DMS153 (cell line): Measurements from ENCODE around the gene YES1.
"Not testable (repeated sequence)": the region's sequence is repeated elsewhere in the genome, so short reads cannot be mapped to it uniquely, and the experiment has no call there.

Experiments used
- DNase-seq: peaks from one replicate; lab custom pipeline; 2025; lab: John Stamatoyannopoulos, UW

The YES1 gene

GRCh38 chr18:784470-785172 lies 27.4 kb downstream of the YES1 start:
- no peak for DNase-seq

DNA sequence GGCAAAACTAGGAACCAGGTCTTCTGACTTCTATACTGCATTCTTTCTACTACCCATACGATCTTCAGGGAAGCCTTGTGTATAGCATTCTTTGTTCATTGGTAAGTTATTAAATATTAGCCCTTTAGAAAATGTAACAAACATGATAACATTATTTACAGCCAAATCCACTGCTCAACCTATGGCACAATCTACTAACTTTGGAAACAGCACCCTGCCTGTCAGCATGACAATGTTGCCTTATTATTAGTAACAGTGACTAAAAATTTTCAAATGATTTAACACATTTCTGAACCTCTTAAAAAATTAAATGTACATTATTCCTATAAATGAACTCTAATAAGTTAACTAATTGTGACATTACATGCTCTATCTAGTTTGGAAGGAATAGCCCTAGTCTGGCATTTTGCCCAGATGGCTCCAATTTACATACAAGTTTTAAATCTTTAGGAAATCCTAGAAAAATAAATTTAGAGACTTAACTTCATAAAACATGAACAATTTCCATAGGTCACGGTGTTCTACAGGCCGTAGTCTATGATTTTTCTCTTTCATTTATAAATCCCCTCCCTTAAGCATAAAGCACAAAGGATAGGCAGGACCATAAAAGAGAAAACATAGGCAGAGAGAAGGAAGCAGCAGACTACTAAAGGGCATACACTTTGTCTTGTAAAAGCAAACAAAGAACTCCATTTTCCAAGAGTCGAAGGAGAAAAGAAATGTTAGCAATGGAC lies 33.7 kb downstream of the YES1 start:
- no peak for DNase-seq

- DNase-seq: no peak
Observed at GRCh38 chr18:777021-777420, 35.0 kb downstream of the YES1 start.

DNA sequence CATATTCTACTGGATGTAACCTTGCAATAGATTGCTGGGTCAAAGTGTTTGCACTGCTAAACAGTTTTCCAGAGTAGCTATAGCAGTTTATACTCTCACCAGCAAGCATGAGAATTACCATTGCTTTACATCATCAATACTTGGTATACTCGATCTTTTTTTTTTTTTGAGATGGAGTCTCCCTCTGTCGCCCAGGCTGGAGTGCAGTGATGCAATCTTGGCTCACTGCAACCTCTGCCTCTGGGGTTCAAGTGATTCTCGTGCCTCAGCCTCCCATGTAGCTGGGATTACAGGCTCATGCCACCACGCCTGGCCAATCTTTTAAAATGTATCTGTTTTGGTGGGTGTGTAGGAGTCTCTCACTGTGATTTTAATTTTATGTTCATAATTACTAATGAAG lies 36.0 kb downstream of the YES1 start:
- DNase-seq: not testable (repeated sequence)

DNA sequence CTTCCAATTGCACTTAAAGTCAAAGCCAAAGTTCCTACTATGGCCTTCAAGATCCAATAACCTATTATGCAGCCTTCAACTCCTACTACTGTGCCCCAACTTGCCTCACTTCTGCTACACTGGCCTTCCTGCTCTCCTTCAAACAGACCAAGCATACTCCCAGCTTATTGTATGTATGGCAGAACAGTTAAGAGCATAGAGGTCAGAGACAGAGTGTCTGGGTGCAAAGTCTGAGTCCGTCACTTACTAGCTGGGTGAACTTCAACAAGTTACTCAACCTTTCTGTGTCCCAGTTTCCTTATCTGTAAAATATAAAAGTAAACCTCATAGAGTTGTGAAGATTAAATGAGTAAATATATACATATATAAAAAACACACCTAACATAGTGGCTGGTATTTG lies 37.2 kb downstream of the YES1 start:
- DNase-seq: no peak

GRCh38 chr18:773980-774624 lies 37.9 kb downstream of the YES1 start:
- no peak for DNase-seq

- DNase-seq: no peak
Observed at GRCh38 chr18:770583-770961, 41.5 kb downstream of the YES1 start.

DNA sequence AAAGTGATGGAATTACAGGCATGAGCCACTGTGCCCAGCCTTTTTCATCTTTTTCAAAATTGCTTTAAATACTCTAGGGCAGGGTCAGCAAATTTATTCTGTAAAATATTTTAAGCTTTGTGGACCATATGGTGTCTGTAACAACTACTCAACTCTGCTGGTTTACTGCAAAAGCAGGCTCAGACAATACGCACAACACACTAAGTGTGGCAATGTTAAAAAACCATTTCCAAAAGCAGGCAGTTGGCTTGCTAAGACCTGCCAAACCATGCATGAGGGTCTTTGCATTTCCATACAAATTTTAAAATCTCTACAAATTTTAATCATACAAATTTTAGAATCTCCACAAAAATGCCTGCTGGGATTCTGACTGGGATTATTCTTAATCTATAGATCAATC lies 44.1 kb downstream of the YES1 start:
- DNase-seq: no peak

DNA sequence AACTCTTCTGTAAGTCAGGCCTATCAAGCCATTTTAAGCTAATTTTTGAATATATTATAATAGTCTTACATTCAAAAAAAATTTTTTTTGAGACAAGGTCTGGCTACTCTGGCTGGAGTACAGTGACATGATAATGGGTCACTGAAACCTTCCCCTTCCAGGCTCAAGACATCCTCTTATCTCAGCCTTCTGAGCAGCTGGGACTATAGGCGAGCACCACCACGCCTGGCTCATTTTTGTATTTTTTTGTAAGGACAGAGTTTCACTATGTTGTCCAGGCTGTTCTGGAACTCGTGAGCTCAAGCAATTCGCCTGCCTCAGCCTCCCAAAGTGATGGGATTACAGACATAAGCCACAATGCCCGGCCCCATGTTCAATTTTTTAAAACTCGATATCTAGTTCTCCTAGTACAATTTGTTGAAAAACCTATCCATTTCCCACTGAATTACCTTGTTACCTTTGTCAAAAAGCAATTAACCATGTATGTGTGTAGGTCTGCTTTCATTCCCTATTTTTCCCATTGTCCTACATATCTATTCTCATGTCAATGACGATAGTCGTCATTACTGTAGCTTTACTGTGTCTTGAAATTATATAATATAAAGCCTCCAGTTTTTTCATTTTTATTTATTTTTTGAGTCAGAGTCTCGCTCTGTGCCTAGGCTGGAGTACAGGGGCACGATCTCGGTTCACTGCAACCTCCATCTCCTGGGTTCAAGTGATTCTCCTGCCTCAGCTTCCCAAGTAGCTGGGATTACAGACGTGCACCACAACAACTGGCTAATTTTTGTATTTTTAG lies 44.8 kb downstream of the YES1 start:
- DNase-seq: no peak

DNA sequence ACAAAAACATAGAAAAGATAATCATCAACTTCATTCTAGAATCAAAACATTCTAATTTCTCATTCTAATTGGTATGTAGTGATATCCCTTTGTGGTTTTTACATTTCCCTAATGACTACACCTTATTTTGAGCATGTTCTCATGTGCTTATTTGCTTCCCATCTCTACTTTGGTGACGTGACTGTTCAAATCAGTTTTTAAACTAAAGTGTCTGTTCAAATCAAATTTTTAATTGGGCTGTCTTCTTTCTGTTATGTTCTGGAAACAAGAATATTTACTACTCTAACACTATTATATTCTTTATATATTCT lies 45.5 kb downstream of the YES1 start:
- no peak for DNase-seq

DNA sequence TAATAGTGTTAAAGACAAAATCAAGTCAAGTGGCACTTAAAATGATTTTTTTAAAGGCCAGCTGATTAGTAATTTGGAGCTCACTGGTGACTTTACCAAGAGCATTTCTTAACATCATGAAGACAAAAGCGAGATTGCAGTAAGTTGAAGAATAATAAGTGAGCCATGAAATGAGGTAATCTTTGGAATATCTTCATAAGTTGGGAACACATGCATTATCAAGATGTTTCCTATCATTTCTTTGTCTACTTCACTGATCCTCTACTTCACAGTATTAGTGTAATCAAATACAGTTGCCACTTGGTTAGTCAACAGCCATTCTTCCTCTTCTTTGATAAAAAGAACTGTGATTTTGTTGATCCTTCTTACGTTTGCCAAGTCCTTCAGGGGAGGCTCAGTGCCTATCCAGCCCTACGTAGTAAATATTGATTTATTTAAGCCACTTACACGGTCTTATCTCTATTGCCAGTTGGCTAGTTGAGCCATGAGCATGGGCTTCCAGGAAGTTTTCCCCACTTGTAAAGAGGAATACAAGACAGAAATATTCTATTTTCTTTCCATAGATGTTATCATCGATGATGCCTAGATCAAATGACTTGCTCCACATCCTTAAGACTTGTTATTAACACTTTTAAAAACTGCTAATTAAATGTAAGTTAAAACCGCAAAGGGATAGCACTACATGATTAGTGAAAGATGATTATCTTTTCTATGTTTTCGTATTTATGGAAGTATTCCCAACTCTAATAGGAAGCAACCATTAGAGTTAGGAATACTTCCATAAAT lies 46.1 kb downstream of the YES1 start:
- DNase-seq: no peak

DNA sequence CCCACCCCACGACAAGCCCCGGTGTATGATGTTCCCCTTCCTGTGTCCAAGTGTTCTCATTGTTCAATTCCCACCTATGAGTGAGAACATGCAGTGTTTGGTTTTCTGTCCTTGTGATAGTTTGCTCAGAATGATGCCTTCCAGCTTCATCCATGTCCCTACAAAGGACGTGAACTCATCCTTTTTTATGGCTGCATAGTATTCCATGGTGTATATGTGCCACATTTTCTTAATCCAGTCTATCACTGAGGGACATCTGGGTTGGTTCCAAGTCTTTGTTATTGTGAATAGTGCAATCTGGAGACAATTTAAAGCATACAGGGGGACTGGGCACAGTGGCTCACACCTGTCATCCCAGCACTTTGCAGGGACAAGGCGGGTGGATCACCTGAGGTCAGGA lies 52.2 kb downstream of the YES1 start:
- DNase-seq: not testable (repeated sequence)

DNA sequence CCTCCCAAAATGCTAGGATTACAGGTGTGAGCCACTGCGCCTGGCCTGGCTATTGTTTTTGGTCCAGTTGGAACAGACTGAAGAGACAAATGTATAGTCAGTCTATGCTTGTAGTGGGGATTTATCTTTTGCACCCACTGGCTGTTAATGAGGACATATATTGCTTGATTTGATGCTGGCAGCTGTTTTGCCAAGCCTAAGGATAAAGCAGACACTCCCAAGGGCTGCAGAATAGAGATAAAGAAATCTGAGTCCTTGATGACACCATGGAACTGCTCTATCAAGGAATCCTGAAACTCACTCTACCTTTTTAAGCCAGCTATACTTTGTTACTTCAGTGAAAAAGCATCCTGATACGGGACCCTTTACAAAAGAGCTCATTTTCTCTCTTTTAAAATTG lies 56.5 kb downstream of the YES1 start:
- DNase-seq: no peak

DNA sequence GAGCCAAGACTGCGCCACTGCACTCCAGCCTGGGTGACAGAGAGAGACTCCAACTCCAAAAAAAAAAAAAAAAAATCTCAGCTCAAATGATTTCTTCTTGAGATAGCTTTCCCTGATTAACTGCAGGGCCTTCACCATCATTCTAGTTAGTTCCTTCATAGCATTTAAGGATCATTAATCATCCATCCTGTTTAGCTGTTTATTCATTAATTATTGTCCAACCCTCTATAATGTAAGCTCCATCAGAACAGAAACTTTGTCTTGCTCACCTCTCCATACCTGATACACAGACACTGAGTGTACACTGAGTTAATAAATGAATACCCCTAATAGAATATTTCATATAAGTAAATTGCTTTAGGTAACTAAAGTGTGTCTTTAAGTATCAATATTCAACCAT lies 57.4 kb downstream of the YES1 start:
- no peak for DNase-seq

DNA sequence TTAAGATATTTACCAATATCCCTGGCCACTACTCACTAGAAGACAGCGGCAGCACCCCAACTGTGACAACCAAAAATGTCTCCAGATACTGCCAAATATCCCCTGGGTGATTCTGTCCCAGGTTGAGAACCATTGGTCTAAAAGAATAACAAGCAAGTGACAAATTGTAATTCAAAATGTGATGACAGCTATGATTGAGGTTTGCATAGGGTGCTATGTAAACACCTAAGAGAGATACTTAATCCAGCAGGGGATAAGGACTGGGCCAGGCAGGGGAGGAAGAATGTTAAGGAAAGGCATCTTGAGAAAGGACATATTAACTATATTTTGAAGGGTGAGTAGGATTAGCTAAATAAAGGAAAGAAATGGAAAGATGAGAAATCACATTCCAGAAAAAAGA lies 61.6 kb downstream of the YES1 start:
- DNase-seq: no peak

DNA sequence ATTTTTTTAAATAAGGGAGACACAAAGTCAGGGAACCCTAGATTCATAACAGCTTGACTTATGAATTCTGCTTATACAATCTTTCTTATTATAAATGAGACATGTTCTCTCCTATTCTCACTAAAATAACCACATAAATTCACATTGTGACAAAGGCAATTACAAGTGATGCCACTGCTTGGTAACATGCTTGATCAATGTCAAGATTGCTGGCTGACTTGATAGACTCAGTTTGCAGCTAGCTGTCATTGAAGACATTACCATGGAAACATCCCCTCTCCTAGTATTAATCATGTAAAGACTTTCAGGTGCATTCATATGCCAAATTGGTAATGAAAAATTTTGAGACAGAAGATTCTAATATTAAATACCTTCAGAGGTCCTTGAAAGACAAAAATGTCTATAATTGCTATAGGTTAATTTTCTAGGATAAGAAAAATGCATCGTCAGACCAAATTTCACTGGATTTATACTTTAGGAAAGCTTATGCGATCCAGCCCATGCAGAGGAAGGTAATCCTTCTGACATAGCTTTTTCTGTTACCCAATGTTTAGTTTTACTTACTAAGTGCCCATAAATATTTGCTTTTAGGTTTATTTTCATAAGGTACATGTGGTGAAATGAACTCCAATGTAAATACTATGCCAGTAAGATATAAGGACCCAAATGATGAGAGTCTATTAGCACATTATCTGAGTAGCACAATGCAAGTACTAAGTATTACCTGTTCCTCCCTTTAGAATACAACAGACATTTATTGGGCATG lies 67.0 kb downstream of the YES1 start:
- no peak for DNase-seq

- DNase-seq: no peak
Observed at GRCh38 chr18:741931-742512, 70.0 kb downstream of the YES1 start.

DNA sequence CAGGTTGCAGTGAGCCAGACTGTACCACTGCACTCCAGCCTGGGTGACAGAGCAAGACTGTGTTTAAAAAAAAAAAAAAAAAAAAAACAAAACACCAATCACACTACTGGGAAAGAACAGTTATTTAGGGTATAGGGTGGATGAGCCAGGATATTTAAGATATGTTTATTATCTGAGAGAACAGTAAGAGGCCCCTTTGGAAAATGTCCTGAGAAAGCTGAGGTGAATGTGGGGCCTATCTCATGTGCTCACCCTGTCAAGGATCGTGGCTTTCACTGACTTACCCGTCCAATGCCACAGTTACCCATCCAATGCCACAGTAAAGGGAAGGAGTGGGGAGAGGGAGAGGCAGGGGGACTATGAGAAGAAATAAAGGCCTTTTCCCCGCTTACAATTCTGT lies 79.7 kb downstream of the YES1 start:
- no peak for DNase-seq

DNA sequence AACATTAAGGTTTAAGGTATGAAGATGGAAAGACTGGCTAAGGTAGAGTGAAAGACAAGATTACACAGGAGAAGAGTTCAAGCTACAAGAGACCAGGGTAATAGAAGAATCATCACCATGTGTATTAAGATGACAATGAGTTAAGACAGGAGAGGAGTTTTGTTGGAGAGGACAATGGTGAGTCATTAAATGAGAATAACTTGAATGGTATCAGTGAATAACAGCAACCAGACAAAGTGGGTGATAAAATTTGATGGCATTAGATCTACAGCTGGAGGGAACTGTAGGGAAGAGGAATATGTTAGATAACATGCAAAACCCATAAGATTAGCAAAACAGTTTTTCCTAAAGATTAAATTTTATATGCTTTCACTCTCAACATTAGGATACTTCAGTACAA lies 80.9 kb downstream of the YES1 start:
- no peak for DNase-seq

DNA sequence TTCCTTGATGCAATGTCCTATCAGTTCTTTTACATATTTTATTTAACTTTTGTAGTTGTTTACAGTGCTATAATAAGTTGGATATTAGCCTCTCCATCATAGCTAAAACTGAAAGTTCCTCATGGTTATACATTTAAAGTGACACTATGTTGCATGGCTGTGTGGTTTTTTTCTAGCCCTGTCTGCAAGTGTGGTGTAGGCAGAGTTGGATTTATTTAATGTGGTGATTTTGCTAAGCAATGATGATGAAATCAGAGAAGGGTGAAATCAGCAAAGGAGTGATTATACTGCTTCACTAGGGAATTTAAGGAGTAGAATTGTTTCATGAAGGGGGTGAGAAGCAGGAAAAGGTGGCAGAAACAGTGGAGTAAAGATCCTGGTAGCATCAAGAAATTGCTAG lies 81.3 kb downstream of the YES1 start:
- no peak for DNase-seq

- DNase-seq: not testable (repeated sequence)
Observed at GRCh38 chr18:730120-730519, 81.9 kb downstream of the YES1 start.
